ENCODE results near the gene PLA2R1. TPM values are rescaled to one million over a fixed set of nuclear protein-coding genes. Genes with fewer than 3 reads are reported as not detected.
"Not testable (repeated sequence)": the region's sequence is repeated elsewhere in the genome, so short reads cannot be mapped to it uniquely, and the experiment has no call there.

The PLA2R1 gene
- total RNA-seq, 2 donors from 2014 or later, result not detected

- H3K4me3 Mint-ChIP-seq, result no peak overlapping the region
- H3K4me1 Mint-ChIP-seq (ENCODE audit: low read depth in 2 of 2), result no peaks in the 10 kb centered on the region
- peaks cover 0 to 5% of the 10 kb centered on the region in 2 donors for H3K27me3 Mint-ChIP-seq
- ATAC-seq, result no peak
- no peak for DNase-seq (ENCODE audit: low spot score)
- H3K36me3 Mint-ChIP-seq, result no peaks in the 10 kb centered on the region
- no peaks in the 10 kb centered on the region for H3K9me3 Mint-ChIP-seq
- H3K27ac Mint-ChIP-seq, result no peak overlapping the region
Measured at GRCh38 chr2:159971365-159972152, 90.9 kb downstream of the PLA2R1 start.

GRCh38 chr2:159970548-159970947, 91.9 kb downstream of the PLA2R1 start:
- H3K36me3 Mint-ChIP-seq; H3K27ac Mint-ChIP-seq; ATAC-seq; H3K27me3 Mint-ChIP-seq; H3K4me3 Mint-ChIP-seq; H3K4me1 Mint-ChIP-seq (ENCODE audit: low read depth in 2 of 2); DNase-seq (ENCODE audit: low spot score); H3K9me3 Mint-ChIP-seq: not testable (repeated sequence)

GRCh38 chr2:159968279-159968900, 94.0 kb downstream of the PLA2R1 start:
- DNase-seq (ENCODE audit: low spot score) (no peak), ATAC-seq (no peak)
- H3K4me3 Mint-ChIP-seq, result no peak overlapping the region
- peaks cover 0 to 5% of the 10 kb centered on the region in 2 donors for H3K4me1 Mint-ChIP-seq (ENCODE audit: low read depth in 2 of 2)
- H3K27me3 Mint-ChIP-seq, result no peaks in the 10 kb centered on the region
- no peak overlapping the region for H3K27ac Mint-ChIP-seq
- no peaks in the 10 kb centered on the region for H3K36me3 Mint-ChIP-seq
- no peaks in the 10 kb centered on the region for H3K9me3 Mint-ChIP-seq

- H3K9me3 Mint-ChIP-seq, result no peaks in the 10 kb centered on the region
- H3K27me3 Mint-ChIP-seq, result peaks cover 9 to 13% of the 10 kb centered on the region in 2 donors
- no peak for DNase-seq (ENCODE audit: low spot score)
- H3K27ac Mint-ChIP-seq, result no peak overlapping the region
- no peak for ATAC-seq
- H3K36me3 Mint-ChIP-seq, result no peaks in the 10 kb centered on the region
- peaks cover 11 to 13% of the 10 kb centered on the region in 2 donors for H3K4me1 Mint-ChIP-seq (ENCODE audit: low read depth in 2 of 2)
- no peak overlapping the region for H3K4me3 Mint-ChIP-seq
Measured at GRCh38 chr2:159963700-159964099, 98.7 kb downstream of the PLA2R1 start.

- DNase-seq (ENCODE audit: low spot score); H3K4me3 Mint-ChIP-seq; H3K36me3 Mint-ChIP-seq; ATAC-seq; H3K9me3 Mint-ChIP-seq; H3K27ac Mint-ChIP-seq: not testable (repeated sequence)
- H3K4me1 Mint-ChIP-seq (ENCODE audit: low read depth in 2 of 2), result peaks cover 11 to 13% of the 10 kb centered on the region in 2 donors
- peaks cover 13% of the 10 kb centered on the region in 2 donors for H3K27me3 Mint-ChIP-seq
Measured at GRCh38 chr2:159962513-159962912, 99.9 kb downstream of the PLA2R1 start.

- Mint-ChIP-seq H3K4me1 (ENCODE audit: low read depth in 2 of 2) (peaks cover 11 to 13% of the 10 kb centered on the region in 2 donors), H3K27ac (no peak overlapping the region), H3K4me3 (no peak overlapping the region), H3K27me3 (peaks cover 17 to 19% of the 10 kb centered on the region in 2 donors), H3K9me3 (peaks cover 8% of the 10 kb centered on the region), H3K36me3 (no peaks in the 10 kb centered on the region)
- DNase-seq (ENCODE audit: low spot score) (no peak), ATAC-seq (no peak)
Measured at GRCh38 chr2:159961451-159961850, 101.0 kb downstream of the PLA2R1 start.

- Mint-ChIP-seq H3K27me3 (peaks cover 17 to 19% of the 10 kb centered on the region in 2 donors), H3K27ac (no peak overlapping the region), H3K4me1 (ENCODE audit: low read depth in 2 of 2) (peaks cover 9 to 11% of the 10 kb centered on the region in 2 donors), H3K9me3 (peaks cover 8% of the 10 kb centered on the region), H3K36me3 (no peaks in the 10 kb centered on the region), H3K4me3 (no peak overlapping the region)
- no peak for ATAC-seq
- no peak for DNase-seq (ENCODE audit: low spot score)
Measured at GRCh38 chr2:159961037-159961436, 101.4 kb downstream of the PLA2R1 start.

- DNase-seq (ENCODE audit: low spot score) (no peak), ATAC-seq (peak; percentile 74 to 82)
- no peak overlapping the region for H3K4me3 Mint-ChIP-seq
- peaks cover 17 to 19% of the 10 kb centered on the region in 2 donors for H3K27me3 Mint-ChIP-seq
- H3K4me1 Mint-ChIP-seq (ENCODE audit: low read depth in 2 of 2), result peaks cover 8 to 11% of the 10 kb centered on the region in 2 donors
- no peaks in the 10 kb centered on the region for H3K36me3 Mint-ChIP-seq
- H3K27ac Mint-ChIP-seq, result peak overlapping the region in 1 of 2 donors; percentile 24
- H3K9me3 Mint-ChIP-seq, result peaks cover 8% of the 10 kb centered on the region
Measured at GRCh38 chr2:159960414-159960813, 102.0 kb downstream of the PLA2R1 start.

- peaks cover 19% of the 10 kb centered on the region in 2 donors for H3K27me3 Mint-ChIP-seq
- no peak for DNase-seq (ENCODE audit: low spot score)
- H3K4me1 Mint-ChIP-seq (ENCODE audit: low read depth in 2 of 2), result peaks cover 8 to 11% of the 10 kb centered on the region in 2 donors
- H3K4me3 Mint-ChIP-seq, result no peak overlapping the region
- H3K27ac Mint-ChIP-seq, result no peak overlapping the region
- no peaks in the 10 kb centered on the region for H3K36me3 Mint-ChIP-seq
- H3K9me3 Mint-ChIP-seq, result peaks cover 8% of the 10 kb centered on the region
- ATAC-seq, result no peak
Measured at GRCh38 chr2:159959136-159959535, 103.3 kb downstream of the PLA2R1 start.

GRCh38 chr2:159953136-159953823, 109.1 kb downstream of the PLA2R1 start:
- DNase-seq (ENCODE audit: low spot score) (no peak), ATAC-seq (no peak)
- H3K27me3 Mint-ChIP-seq, result peaks cover 15 to 21% of the 10 kb centered on the region in 2 donors
- peaks cover 6% of the 10 kb centered on the region for H3K9me3 Mint-ChIP-seq
- no peaks in the 10 kb centered on the region for H3K4me1 Mint-ChIP-seq (ENCODE audit: low read depth in 2 of 2)
- H3K27ac Mint-ChIP-seq, result no peak overlapping the region
- no peak overlapping the region for H3K4me3 Mint-ChIP-seq
- H3K36me3 Mint-ChIP-seq, result no peaks in the 10 kb centered on the region

GRCh38 chr2:159946326-159946999, 116.0 kb downstream of the PLA2R1 start:
- Mint-ChIP-seq H3K4me1 (ENCODE audit: low read depth in 2 of 2) (no peaks in the 10 kb centered on the region), H3K27me3 (peaks cover 11 to 16% of the 10 kb centered on the region in 2 donors), H3K9me3 (no peaks in the 10 kb centered on the region), H3K27ac (no peak overlapping the region), H3K4me3 (no peak overlapping the region), H3K36me3 (no peaks in the 10 kb centered on the region)
- DNase-seq (ENCODE audit: low spot score) (no peak), ATAC-seq (no peak)

- no peak for ATAC-seq
Measured at GRCh38 chr2:159944874-159945273, 117.5 kb downstream of the PLA2R1 start.

GRCh38 chr2:159942146-159942545, 120.3 kb downstream of the PLA2R1 start:
- H3K27ac Mint-ChIP-seq, result no peak overlapping the region
- H3K36me3 Mint-ChIP-seq, result no peaks in the 10 kb centered on the region
- ATAC-seq (no peak), DNase-seq (ENCODE audit: low spot score) (no peak)
- H3K9me3 Mint-ChIP-seq, result no peaks in the 10 kb centered on the region
- no peak overlapping the region for H3K4me3 Mint-ChIP-seq
- peaks cover 5 to 8% of the 10 kb centered on the region in 2 donors for H3K27me3 Mint-ChIP-seq
- no peaks in the 10 kb centered on the region for H3K4me1 Mint-ChIP-seq (ENCODE audit: low read depth in 2 of 2)

More at GRCh38 chr2:159944874-159945273, 117.5 kb downstream of the PLA2R1 start:
- Mint-ChIP-seq H3K9me3 (no peaks in the 10 kb centered on the region), H3K27ac (no peak overlapping the region), H3K4me3 (no peak overlapping the region), H3K27me3 (peaks cover 9 to 16% of the 10 kb centered on the region in 2 donors), H3K4me1 (ENCODE audit: low read depth in 2 of 2) (no peaks in the 10 kb centered on the region), H3K36me3 (no peaks in the 10 kb centered on the region)
- no peak for DNase-seq (ENCODE audit: low spot score)
